Activated naive CD4-positive, alpha-beta T cell (primary cell): ENCODE results near the gene RNF115.
"Not testable (repeated sequence)": the region's sequence is repeated elsewhere in the genome, so short reads cannot be mapped to it uniquely, and the experiment has no call there.

Experiments
- DNase-seq, 4 experiments: peaks; one replicate each; lab custom pipeline; 2025; lab: John Stamatoyannopoulos, UW

The RNF115 gene

GRCh38 chr1:145827966-145828365 is 4.1 kb upstream of the RNF115 start:
- no peak for DNase-seq

- DNase-seq, result no peak
Measured at GRCh38 chr1:145826030-145826429, 2.1 kb upstream of the RNF115 start.

GRCh38 chr1:145824499-145824842 is 576 bp upstream of the RNF115 start:
- no peak for DNase-seq

- DNase-seq, result not testable (repeated sequence)
Measured at GRCh38 chr1:145822779-145823331, 1.0 kb downstream of the RNF115 start.

GRCh38 chr1:145818095-145818494 is 5.8 kb downstream of the RNF115 start:
- DNase-seq, result not testable (repeated sequence)

GRCh38 chr1:145812977-145813810 is 10.7 kb downstream of the RNF115 start:
- not testable (repeated sequence) for DNase-seq

GRCh38 chr1:145806844-145807243 is 17.1 kb downstream of the RNF115 start:
- no peak for DNase-seq

GRCh38 chr1:145806408-145806807 is 17.5 kb downstream of the RNF115 start:
- DNase-seq, result no peak

- DNase-seq, result no peak
Measured at GRCh38 chr1:145805057-145805456, 18.8 kb downstream of the RNF115 start.

GRCh38 chr1:145804235-145805045 is 19.5 kb downstream of the RNF115 start:
- DNase-seq, result no peak

- DNase-seq, result no peak
Measured at GRCh38 chr1:145799806-145800205, 24.1 kb downstream of the RNF115 start.

GRCh38 chr1:145796753-145797152 is 27.1 kb downstream of the RNF115 start:
- no peak for DNase-seq

GRCh38 chr1:145795257-145795881 is 28.5 kb downstream of the RNF115 start:
- no peak for DNase-seq

GRCh38 chr1:145792484-145792883 is 31.4 kb downstream of the RNF115 start:
- no peak for DNase-seq

GRCh38 chr1:145791860-145792259 is 32.0 kb downstream of the RNF115 start:
- not testable (repeated sequence) for DNase-seq

GRCh38 chr1:145788580-145788979 is 35.3 kb downstream of the RNF115 start:
- DNase-seq, result no peak

- no peak for DNase-seq
Measured at GRCh38 chr1:145786271-145786670, 37.6 kb downstream of the RNF115 start.

GRCh38 chr1:145785547-145785946 is 38.3 kb downstream of the RNF115 start:
- DNase-seq, result no peak

GRCh38 chr1:145784409-145784808 is 39.5 kb downstream of the RNF115 start:
- DNase-seq, result no peak

GRCh38 chr1:145782272-145783099 is 41.4 kb downstream of the RNF115 start:
- DNase-seq, result no peak

- DNase-seq, result no peak
Measured at GRCh38 chr1:145778146-145778540, 45.8 kb downstream of the RNF115 start.
